ENCODE measurements around the gene CMC1.

Gene CMC1

GRCh38 chr3:28241221-28242160 is at the start of gene CMC1:
TSS of gene CMC1 (plus strand) at chr3:28241619. CDS start at chr3:28241794, 175 bp downstream.
- TF ChIP-seq TAF1 (IDR thresholded peaks at IDR 0.05; ENCODE audit: low read depth): peak; percentile 89
- TF ChIP-seq NFIC (IDR thresholded peaks at IDR 0.05): no peak; the same call in 1 of the 2 replicates
- peak; percentile 28; the same call in 1 of the 2 replicates for TF ChIP-seq TCF12 (IDR thresholded peaks at IDR 0.05; ENCODE audit: low read depth)
- TF ChIP-seq MAX (IDR thresholded peaks at IDR 0.05): peak; percentile 72
- no peak for TF ChIP-seq RAD21 (IDR thresholded peaks at IDR 0.05; ENCODE audit: low read depth)
- TF ChIP-seq YY1 (IDR thresholded peaks at IDR 0.05; ENCODE audit: low read depth): 0 out of 2 replicates have a peak, but pooled peaks have one; percentile 35
- TF ChIP-seq USF1 (IDR thresholded peaks at IDR 0.05): peak; percentile 18; the same call in 1 of the 2 replicates
- peak; percentile 78 for TF ChIP-seq ZBTB7A (IDR thresholded peaks at IDR 0.05; ENCODE audit: low read depth)
- TF ChIP-seq CEBPB (IDR thresholded peaks at IDR 0.05): no peak
- no peak; the same call in 1 of the 2 replicates for TF ChIP-seq TEAD4 (IDR thresholded peaks at IDR 0.05)
- TF ChIP-seq FOXM1 (IDR thresholded peaks at IDR 0.05; ENCODE audit: borderline replicate concordance, low read depth): no peak

GRCh38 chr3:28198161-28198560 is 43.3 kb upstream of the CMC1 start:
- no peak for TF ChIP-seq RAD21 (IDR thresholded peaks at IDR 0.05; ENCODE audit: low read depth)
- TF ChIP-seq ZBTB7A (IDR thresholded peaks at IDR 0.05; ENCODE audit: low read depth): no peak
- no peak for TF ChIP-seq FOXM1 (IDR thresholded peaks at IDR 0.05; ENCODE audit: borderline replicate concordance, low read depth)
- TF ChIP-seq TCF12 (IDR thresholded peaks at IDR 0.05; ENCODE audit: low read depth): no peak
- no peak for TF ChIP-seq TAF1 (IDR thresholded peaks at IDR 0.05; ENCODE audit: low read depth)
- TF ChIP-seq EP300 (IDR thresholded peaks at IDR 0.05; ENCODE audit: borderline replicate concordance): no peak
- TF ChIP-seq YY1 (IDR thresholded peaks at IDR 0.05; ENCODE audit: low read depth): no peak
- no peak for TF ChIP-seq NFIC (IDR thresholded peaks at IDR 0.05)
- no peak for TF ChIP-seq EGR1 (IDR thresholded peaks at IDR 0.05)
- no peak for TF ChIP-seq USF1 (IDR thresholded peaks at IDR 0.05)
- TF ChIP-seq MAX (IDR thresholded peaks at IDR 0.05): no peak
- TF ChIP-seq REST (IDR thresholded peaks at IDR 0.05; ENCODE audit: low read depth): no peak
- no peak for TF ChIP-seq CREB1 (IDR thresholded peaks at IDR 0.05; ENCODE audit: low read depth)
- no peak for TF ChIP-seq CEBPB (IDR thresholded peaks at IDR 0.05)
- TF ChIP-seq TEAD4 (IDR thresholded peaks at IDR 0.05): no peak

- TF ChIP-seq USF1 (IDR thresholded peaks at IDR 0.05) (no peak), TAF1 (IDR thresholded peaks at IDR 0.05; ENCODE audit: low read depth) (no peak), CREB1 (IDR thresholded peaks at IDR 0.05; ENCODE audit: low read depth) (no peak), MAX (IDR thresholded peaks at IDR 0.05) (no peak)
Observed at GRCh38 chr3:28198974-28199373, 42.4 kb upstream of the CMC1 start.

- TF ChIP-seq EGR1 (IDR thresholded peaks at IDR 0.05) (no peak), TEAD4 (IDR thresholded peaks at IDR 0.05) (no peak), CREB1 (IDR thresholded peaks at IDR 0.05; ENCODE audit: low read depth) (no peak), TCF12 (IDR thresholded peaks at IDR 0.05; ENCODE audit: low read depth) (no peak)
Observed at GRCh38 chr3:28206479-28206878, 34.9 kb upstream of the CMC1 start.

- TF ChIP-seq YY1 (IDR thresholded peaks at IDR 0.05; ENCODE audit: low read depth) (no peak), USF1 (IDR thresholded peaks at IDR 0.05) (no peak), CEBPB (IDR thresholded peaks at IDR 0.05) (no peak), ZBTB7A (IDR thresholded peaks at IDR 0.05; ENCODE audit: low read depth) (no peak), FOXM1 (IDR thresholded peaks at IDR 0.05; ENCODE audit: borderline replicate concordance, low read depth) (no peak), REST (IDR thresholded peaks at IDR 0.05; ENCODE audit: low read depth) (no peak), TCF12 (IDR thresholded peaks at IDR 0.05; ENCODE audit: low read depth) (no peak), TEAD4 (IDR thresholded peaks at IDR 0.05) (no peak), MAX (IDR thresholded peaks at IDR 0.05) (no peak), CREB1 (IDR thresholded peaks at IDR 0.05; ENCODE audit: low read depth) (no peak), TAF1 (IDR thresholded peaks at IDR 0.05; ENCODE audit: low read depth) (no peak)
Observed at GRCh38 chr3:28207000-28207733, 34.3 kb upstream of the CMC1 start.

All from Ishikawa (cell line).